NCI-H1436 treated with DMSO at 0.1 percent for 48 hours (cell line): ENCODE data around the gene APOBEC3F.
"Not testable (repeated sequence)": the region's sequence is repeated elsewhere in the genome, so short reads cannot be mapped to it uniquely, and the experiment has no call there.

Experiments
- DNase-seq: peaks from one replicate; lab custom pipeline; 2025; lab: John Stamatoyannopoulos, UW

The APOBEC3F gene

GRCh38 chr22:39040538-39041296 lies at the start of gene APOBEC3F:
APOBEC3F (plus strand) TSS chr22:39040864; CDS start chr22:39040961, 97 bp downstream.
- not testable (repeated sequence) for DNase-seq

GRCh38 chr22:38992871-38993371 lies 47.7 kb upstream of the APOBEC3F start:
- peak; percentile 35 for DNase-seq

DNA sequence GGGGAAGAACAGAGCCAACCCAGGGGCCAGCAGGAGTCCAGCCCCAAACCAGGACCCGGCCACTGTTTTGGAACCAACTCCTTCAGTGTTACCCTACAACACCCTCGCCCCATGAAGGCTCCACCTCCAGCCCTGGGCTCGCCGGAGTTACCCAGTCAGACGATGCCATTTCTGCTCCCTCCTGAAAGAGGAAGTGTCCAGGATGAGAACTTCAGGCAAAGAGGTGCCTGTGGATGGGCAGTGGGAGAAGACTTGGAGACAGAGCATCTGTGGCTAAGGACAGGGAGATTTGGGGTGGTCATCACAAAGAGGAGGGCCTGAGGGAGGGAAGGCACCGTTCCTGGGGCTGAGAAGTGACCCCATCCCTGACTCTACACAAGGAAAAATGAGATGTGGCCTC lies 44.6 kb upstream of the APOBEC3F start:
- no peak for DNase-seq

DNA sequence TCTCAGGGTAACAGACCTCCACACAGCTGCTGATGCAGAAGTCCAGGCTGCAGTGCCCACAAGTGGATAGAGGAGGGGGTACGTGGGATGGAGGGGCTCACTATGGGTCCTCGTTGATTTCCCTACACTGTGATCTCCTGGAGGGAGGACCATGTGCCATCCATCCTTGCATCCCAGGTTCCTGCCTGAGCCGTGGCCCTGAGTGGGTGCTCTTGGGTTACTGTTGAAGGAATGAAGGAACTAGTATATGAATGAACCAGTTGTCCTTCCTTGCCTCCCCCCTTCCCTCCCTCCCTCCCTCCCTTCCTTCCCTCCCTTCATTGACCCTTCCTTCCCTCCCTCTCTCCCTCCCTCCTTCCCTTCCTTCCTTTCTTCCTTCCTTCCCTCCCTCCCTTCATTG lies 43.1 kb upstream of the APOBEC3F start:
- DNase-seq: no peak

DNA sequence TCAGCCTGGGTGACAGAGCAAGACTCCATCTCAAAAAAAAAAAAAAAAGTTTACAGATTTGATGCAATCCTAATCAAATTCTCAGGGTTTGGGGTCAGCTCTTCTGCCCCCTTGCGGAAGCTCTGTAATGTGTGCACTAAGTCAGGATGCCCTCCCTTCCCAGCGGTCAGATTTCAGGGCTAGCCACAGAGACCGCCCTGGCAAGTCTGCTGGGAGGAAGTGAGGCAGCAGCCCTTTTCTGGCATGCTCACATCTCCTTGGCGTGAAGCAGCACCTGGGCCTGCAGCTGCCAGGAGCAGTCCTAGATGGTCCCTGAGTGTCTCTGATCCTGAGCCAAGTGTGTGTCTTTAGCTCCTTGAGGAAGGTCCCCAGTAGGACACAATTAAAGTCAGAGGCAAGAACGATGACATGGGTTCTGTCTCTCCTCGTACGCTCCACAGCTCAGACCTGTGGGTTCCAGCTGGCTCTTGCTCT lies 37.5 kb upstream of the APOBEC3F start:
- DNase-seq: peak; percentile 8

- DNase-seq: no peak
These were observed 33.5 kb upstream of the APOBEC3F start for GRCh38 chr22:39007177-39007576.

DNA sequence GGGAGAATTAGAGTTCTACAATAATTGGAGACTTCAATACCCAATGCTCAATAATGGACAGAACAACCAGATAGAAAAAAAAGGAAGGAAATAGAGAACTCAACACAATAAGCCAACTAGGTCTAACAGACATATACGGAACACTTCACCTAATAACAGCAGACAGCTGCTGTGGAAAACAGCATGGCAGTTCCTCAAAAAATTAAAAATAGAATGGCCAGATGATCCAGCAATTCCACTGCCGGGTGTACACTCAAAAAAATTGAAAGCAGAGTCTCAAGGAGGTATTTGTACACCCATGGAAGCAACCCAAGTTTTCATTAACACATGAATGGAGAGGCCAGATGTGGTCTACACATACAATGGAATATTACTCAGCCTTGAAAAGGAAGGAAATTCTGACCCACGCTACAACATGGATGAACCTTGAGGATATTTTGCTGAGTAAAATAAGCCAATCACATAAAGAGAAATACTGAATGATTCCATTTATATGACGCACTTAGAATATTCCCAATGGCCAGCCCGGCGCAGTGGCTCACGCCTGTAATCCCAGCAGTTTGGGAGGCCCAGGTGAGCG lies 32.3 kb upstream of the APOBEC3F start:
- not testable (repeated sequence) for DNase-seq

DNA sequence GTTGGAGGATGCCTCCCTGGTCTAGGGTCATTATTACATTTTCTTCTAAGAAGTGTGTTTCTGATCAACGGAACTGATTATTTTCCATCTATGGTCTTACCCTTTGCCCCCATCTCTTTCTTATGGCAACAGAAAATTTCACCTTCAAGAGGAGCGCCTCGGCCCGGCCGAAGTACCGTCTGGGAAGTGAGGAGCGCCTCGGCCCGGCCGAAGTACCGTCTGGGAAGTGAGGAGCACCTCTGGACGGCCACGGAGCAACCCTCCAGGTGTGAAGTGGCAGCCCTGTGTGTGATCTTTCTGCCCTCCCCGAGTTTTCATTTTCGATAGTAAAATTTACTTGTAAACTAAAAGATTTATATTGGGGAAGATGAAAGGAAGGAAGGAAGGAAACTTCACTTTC lies 29.7 kb upstream of the APOBEC3F start:
- DNase-seq: no peak

DNA sequence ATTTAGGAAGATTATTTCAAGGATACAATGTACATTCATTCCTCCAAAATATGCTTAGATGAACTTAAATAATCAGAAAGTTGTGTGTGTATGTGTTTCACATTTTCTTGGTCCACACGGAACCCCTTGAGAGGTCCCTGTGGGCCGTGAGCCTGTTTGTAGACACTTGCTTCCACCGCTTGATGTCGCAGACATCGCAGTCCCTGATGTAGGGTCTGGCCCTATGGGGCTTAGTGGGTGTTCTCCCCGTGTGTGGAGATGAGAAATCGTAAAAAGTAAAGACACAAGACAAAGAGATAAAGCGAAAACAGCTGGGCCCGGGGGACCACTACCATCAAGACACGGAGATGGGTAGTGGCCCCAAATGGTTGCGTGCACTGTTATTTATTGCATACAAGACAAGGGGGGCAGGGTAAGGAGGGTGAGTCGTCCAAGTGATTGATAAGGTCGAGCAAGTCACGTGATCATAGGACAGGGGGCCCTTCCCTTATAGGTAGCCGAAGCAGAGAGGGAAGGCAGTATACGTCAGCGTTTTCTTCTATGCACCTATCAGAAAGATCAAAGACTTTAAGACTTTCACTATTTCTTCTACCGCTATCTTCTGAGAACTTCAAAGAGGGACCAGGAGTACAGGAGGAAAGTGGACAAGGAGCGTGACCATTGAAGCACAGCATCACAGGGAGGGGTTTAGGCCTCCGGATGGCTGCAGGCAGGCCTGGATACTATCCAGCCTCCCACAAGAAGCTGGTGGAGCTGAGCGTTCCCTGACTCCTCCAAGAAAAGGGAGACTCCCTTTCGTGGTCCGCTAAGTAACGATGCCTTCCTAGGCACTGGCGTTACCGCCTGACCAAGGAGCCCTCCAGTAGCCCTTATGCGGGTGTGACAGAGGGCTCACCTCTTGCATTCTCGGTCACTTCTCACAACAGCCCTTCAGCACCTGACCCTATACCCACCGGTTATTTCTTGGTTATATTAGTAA lies 27.8 kb upstream of the APOBEC3F start:
- no peak for DNase-seq

DNA sequence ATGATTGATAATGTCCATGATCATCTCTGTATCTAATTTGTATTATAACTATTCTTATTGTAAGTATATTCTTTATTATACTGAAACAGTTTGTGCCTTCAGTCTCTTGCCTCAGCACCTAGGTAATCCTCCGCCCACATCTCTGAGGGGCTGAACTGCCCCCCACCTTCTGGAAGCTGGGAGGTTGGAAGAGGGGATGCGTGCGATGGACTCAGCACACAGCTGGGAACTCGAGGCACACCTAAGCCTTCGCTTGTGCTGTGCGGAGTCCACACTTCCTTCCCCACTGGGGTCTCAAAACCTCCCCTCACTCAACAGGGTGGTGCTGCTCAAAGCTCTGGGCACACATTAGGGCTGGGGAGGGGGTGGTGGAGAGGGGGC lies 27.1 kb upstream of the APOBEC3F start:
- not testable (repeated sequence) for DNase-seq

GRCh38 chr22:39013942-39014722 lies 26.5 kb upstream of the APOBEC3F start, which contains the start of gene APOBEC3C:
APOBEC3C (plus strand) TSS chr22:39014257; CDS start chr22:39014363, 106 bp downstream.
- no peak for DNase-seq

DNA sequence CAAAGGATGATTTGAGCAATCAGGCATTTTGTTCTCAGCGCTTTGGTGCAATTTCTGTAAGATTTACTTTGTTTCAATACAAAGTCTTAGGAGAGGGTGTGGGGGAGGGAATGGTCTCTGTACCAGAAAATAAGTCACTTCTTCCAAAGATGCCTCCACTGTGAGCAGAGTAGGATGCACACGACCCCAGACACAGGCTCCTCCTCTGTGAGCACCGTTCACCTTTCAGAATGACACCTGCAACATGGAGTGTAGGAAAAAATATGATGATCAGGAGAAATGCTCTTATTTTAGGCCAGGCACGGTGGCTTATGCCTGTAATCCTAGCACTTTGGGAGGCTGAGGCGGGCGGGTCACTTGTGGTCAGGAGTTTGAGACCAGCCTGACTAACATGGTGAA lies 25.9 kb upstream of the APOBEC3F start:
- not testable (repeated sequence) for DNase-seq

DNA sequence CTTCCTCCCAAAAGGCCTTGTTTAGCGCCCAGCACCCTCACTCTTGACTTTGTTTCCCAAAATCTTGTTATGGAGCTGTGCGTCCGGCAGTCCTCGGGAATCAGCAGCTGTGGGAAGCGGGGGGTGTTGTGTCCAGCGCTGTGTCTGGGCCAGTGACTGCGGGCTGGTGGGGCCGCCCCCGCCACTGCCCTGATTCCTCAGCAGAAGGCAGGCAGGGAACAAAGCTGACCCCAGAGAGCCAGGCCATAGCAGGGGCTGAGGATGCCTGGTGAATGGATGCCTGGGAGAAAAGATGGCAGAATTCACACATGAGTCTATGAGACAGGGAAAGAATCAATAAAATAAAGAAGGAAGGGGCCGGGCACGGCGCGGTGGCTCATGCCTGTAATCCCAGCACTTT lies 24.1 kb upstream of the APOBEC3F start:
- no peak for DNase-seq

DNA sequence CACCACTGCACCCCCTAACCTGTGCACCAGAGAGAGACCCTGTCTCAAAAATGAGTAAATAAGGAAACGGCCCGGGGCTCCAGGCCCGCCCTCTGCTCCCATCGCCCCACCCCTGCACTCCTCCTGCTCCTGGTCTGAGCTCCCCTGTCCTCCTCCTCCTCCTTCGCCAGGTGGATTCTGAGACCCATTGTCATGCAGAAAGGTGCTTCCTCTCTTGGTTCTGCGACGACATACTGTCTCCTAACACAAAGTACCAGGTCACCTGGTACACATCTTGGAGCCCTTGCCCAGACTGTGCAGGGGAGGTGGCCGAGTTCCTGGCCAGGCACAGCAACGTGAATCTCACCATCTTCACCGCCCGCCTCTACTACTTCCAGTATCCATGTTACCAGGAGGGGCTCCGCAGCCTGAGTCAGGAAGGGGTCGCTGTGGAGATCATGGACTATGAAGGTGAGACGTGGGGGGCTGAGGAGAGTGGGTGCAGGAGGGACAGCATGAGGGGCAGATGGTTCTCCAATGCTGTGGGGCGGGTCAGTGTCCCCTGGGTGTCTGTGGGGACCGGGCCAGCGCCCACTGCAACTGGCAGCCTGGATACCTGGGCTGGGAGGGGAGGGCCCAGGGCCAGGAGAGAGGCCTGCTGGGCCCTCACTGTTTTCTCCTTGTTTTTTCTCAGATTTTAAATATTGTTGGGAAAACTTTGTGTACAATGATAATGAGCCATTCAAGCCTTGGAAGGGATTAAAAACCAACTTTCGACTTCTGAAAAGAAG lies 22.9 kb upstream of the APOBEC3F start:
- DNase-seq: no peak

GRCh38 chr22:39020021-39020651 lies 20.5 kb upstream of the APOBEC3F start:
- not testable (repeated sequence) for DNase-seq

DNA sequence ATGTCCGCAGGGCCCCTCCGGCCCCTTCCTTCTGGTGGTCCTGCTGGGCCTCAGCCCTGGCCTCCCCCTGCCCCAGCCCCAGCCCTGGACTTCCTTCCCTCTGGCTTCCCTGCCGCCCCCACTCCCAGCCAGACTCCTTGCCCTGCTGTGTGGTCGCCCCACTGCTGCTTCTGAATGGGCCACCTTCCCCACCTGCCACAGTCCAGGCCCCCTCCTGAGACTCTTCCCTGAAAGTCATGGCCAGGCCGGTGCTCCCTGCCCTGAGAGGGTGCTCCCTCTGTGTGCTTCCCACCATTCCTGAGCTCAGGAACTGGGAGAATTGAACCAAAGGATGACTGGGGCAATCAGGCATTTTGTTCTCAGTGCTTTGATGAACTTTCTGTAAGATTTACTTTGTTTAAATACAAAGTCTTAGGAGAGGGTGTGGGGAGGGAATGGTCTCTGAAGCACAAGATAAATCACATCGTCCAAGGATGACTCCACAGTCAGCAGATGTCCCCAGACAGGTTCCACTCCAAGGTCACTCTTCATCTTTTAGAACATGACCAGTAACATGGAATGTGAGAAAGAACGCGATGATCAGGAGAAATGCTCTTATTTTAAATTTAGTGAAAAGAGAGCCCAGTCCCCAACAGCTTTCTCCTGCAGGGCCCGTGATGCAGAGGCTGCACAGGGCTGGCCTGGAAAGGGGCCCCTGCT lies 19.0 kb upstream of the APOBEC3F start:
- DNase-seq: no peak

GRCh38 chr22:39024519-39025308 lies 15.9 kb upstream of the APOBEC3F start:
- DNase-seq: no peak

DNA sequence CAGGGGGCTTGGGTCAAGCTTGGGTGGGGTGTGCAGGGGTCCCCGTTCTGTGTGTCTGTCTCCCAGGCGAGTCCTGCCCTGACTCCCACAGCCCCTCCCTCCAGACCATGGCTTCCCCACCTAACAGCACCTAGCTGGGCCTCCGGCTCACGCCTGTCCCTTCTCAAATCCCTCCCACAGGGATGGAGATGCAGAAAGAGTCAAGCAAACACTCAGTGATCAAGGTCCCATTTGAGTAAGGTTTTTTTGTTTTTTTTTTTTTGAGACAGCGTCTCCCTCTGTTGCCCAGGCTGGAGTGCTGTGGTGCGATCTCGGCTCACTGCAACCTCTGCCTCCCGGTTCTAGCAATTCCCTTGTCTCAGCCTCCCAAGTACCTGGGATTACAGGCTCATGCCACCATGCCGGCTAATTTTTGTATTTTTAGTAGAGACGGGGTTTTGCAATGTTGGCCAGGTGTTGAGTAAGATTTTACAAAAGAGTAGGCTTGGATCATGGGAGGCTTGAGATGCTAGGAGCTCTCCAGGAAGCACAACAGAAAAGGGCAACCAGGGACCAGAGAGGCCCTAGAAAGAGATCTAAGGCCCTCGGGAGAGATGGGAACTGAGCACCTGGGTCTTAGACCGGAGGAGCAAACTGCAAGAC lies 14.0 kb upstream of the APOBEC3F start:
- DNase-seq: no peak
